ENCODE results near the gene HKDC1. TPM values are rescaled to one million over a fixed set of nuclear protein-coding genes. Genes with fewer than 3 reads are reported as not detected.

The HKDC1 gene
- total RNA-seq, 1 donor from 2014 or later = 125 TPM

- DNase-seq (ENCODE audit: low read depth) = no peak
- TF ChIP-seq CTCF (IDR thresholded peaks at IDR 0.05; ENCODE audit: insufficient read depth, low read length, poor library complexity, severe bottlenecking) = no peak
- Histone ChIP-seq H3K36me3 (ENCODE audit: control insufficient read depth, insufficient read depth, low read length) (no peaks in the 10 kb centered on the region), H3K27me3 (ENCODE audit: control insufficient read depth, insufficient read depth, low read length) (no peaks in the 10 kb centered on the region), H3K4me3 (ENCODE audit: low read depth, low read length) (no peak overlapping the region)
Observed at GRCh38 chr10:69201045-69201444, 19.1 kb upstream of the HKDC1 start.

GRCh38 chr10:69202332-69202731, 17.8 kb upstream of the HKDC1 start:
- no peak for DNase-seq (ENCODE audit: low read depth)
- no peak for TF ChIP-seq CTCF (IDR thresholded peaks at IDR 0.05; ENCODE audit: insufficient read depth, low read length, poor library complexity, severe bottlenecking)
- Histone ChIP-seq H3K27me3 (ENCODE audit: control insufficient read depth, insufficient read depth, low read length) (no peaks in the 10 kb centered on the region), H3K4me3 (ENCODE audit: low read depth, low read length) (no peak overlapping the region), H3K36me3 (ENCODE audit: control insufficient read depth, insufficient read depth, low read length) (no peaks in the 10 kb centered on the region)

GRCh38 chr10:69208761-69209160, 11.4 kb upstream of the HKDC1 start:
- Histone ChIP-seq H3K4me3 (ENCODE audit: low read depth, low read length) (no peak overlapping the region), H3K27me3 (ENCODE audit: control insufficient read depth, insufficient read depth, low read length) (no peaks in the 10 kb centered on the region), H3K36me3 (ENCODE audit: control insufficient read depth, insufficient read depth, low read length) (peaks cover 1% of the 10 kb centered on the region)
- no peak for DNase-seq (ENCODE audit: low read depth)
- no peak for TF ChIP-seq CTCF (IDR thresholded peaks at IDR 0.05; ENCODE audit: insufficient read depth, low read length, poor library complexity, severe bottlenecking)

GRCh38 chr10:69209787-69210484, 10.2 kb upstream of the HKDC1 start:
- Histone ChIP-seq H3K36me3 (ENCODE audit: control insufficient read depth, insufficient read depth, low read length) (peaks cover 1% of the 10 kb centered on the region), H3K4me3 (ENCODE audit: low read depth, low read length) (no peak overlapping the region), H3K27me3 (ENCODE audit: control insufficient read depth, insufficient read depth, low read length) (no peaks in the 10 kb centered on the region)
- TF ChIP-seq CTCF (IDR thresholded peaks at IDR 0.05; ENCODE audit: insufficient read depth, low read length, poor library complexity, severe bottlenecking) = no peak
- DNase-seq (ENCODE audit: low read depth) = no peak

GRCh38 chr10:69211104-69211503, 9.0 kb upstream of the HKDC1 start:
- DNase-seq (ENCODE audit: low read depth) = no peak
- Histone ChIP-seq H3K36me3 (ENCODE audit: control insufficient read depth, insufficient read depth, low read length) (peaks cover 1% of the 10 kb centered on the region), H3K4me3 (ENCODE audit: low read depth, low read length) (no peak overlapping the region), H3K27me3 (ENCODE audit: control insufficient read depth, insufficient read depth, low read length) (no peaks in the 10 kb centered on the region)
- TF ChIP-seq CTCF (IDR thresholded peaks at IDR 0.05; ENCODE audit: insufficient read depth, low read length, poor library complexity, severe bottlenecking) = no peak

GRCh38 chr10:69211524-69211923, 8.6 kb upstream of the HKDC1 start:
- no peak overlapping the region for H3K4me3 ChIP-seq (ENCODE audit: low read depth, low read length)
- no peak for TF ChIP-seq CTCF (IDR thresholded peaks at IDR 0.05; ENCODE audit: insufficient read depth, low read length, poor library complexity, severe bottlenecking)

More at GRCh38 chr10:69211524-69211923, 8.6 kb upstream of the HKDC1 start:
- no peak for DNase-seq (ENCODE audit: low read depth)
- Histone ChIP-seq H3K36me3 (ENCODE audit: control insufficient read depth, insufficient read depth, low read length) (peaks cover 1% of the 10 kb centered on the region), H3K27me3 (ENCODE audit: control insufficient read depth, insufficient read depth, low read length) (no peaks in the 10 kb centered on the region)

All from kidney epithelial cell (primary cell).